Neural cell (in vitro differentiated cells): ENCODE measurements around the gene RNGTT. TPM values are rescaled to one million over a fixed set of nuclear protein-coding genes. Genes with fewer than 3 reads are reported as not detected.

ENCODE experiments used
- H2AFZ ChIP-seq: fragments of 200-600, 300-800 bp; sonication (generic), shearing (Covaris generic); 2 replicates; pipeline ENCODE4 v1.6.0; 2014; ENCODE audit warnings: low read depth, mild to moderate bottlenecking, antibody characterized with exemption, low read length, moderate library complexity
- H3F3A ChIP-seq: fragments of 200-600 bp; shearing (Covaris generic); 2 replicates; pipeline ENCODE4 v1.6.1; 2016; ENCODE audit warnings: mild to moderate bottlenecking, moderate library complexity, mixed read lengths, antibody characterized with exemption, low read length; ENCODE audit not compliant: insufficient read depth, poor library complexity, severe bottlenecking
- H3K27ac ChIP-seq: fragments of 200-600, 300-800 bp; sonication (generic), shearing (Covaris generic); 2 replicates; pipeline ENCODE4 v1.5.1; 2014; ENCODE audit warnings: mild to moderate bottlenecking, low read length, moderate library complexity
- H3K27me3 ChIP-seq: fragments of 300-800, 200-600 bp; sonication (generic), shearing (Covaris generic); 2 replicates; pipeline ENCODE4 v1.6.0; 2014; ENCODE audit warnings: mild to moderate bottlenecking, low read depth, low read length, moderate library complexity; ENCODE audit not compliant: insufficient read depth
- H3K36me3 ChIP-seq: fragments of 300-800, 200-600 bp; sonication (generic), shearing (Covaris generic); 2 replicates; pipeline ENCODE4 v1.5.1; 2014; ENCODE audit warnings: mild to moderate bottlenecking, antibody characterized with exemption, low read length, moderate library complexity; ENCODE audit not compliant: insufficient read depth
- H3K4me2 ChIP-seq: fragments of 300-800, 200-600 bp; sonication (generic), shearing (Covaris generic); 2 replicates; pipeline ENCODE4 v1.6.0; 2014; ENCODE audit warnings: mild to moderate bottlenecking, low read length
- H3K4me3 ChIP-seq: fragments of 300-800, 200-600 bp; sonication (generic), shearing (Covaris generic); 2 replicates; pipeline ENCODE4 v1.5.1; 2014; ENCODE audit warnings: mild to moderate bottlenecking, low read length, moderate library complexity
- H3K79me2 ChIP-seq: fragments of 200-600 bp; shearing (Covaris generic); replicated peaks from 2 replicates; pipeline ENCODE4 v1.6.0; 2014; ENCODE audit warnings: mild to moderate bottlenecking, low read length, moderate library complexity; ENCODE audit not compliant: insufficient read depth
- H3K9ac ChIP-seq: fragments of 300-800, 200-600 bp; sonication (generic), shearing (Covaris generic); 2 replicates; pipeline ENCODE4 v1.6.1; 2016; ENCODE audit warnings: mild to moderate bottlenecking, low read length, mixed read lengths
- H3K9me2 ChIP-seq: fragments of 200-600 bp; shearing (Covaris generic); 2 replicates; pipeline ENCODE4 v1.6.1; 2016; ENCODE audit warnings: mild to moderate bottlenecking, low read length, mixed read lengths; ENCODE audit not compliant: insufficient read depth
- H3K9me3 ChIP-seq: fragments of 200-600, 300-800 bp; sonication (generic), shearing (Covaris generic); 2 replicates; pipeline ENCODE4 v1.6.1; 2016; ENCODE audit warnings: mild to moderate bottlenecking, mixed run types, low read length, moderate library complexity, mixed read lengths
- H4K20me1 ChIP-seq: fragments of 200-600 bp; shearing (Covaris generic); 2 replicates; pipeline ENCODE4 v1.6.1; 2016; ENCODE audit warnings: mild to moderate bottlenecking, mixed run types; ENCODE audit not compliant: insufficient read depth
- EP300 ChIP-seq: fragments of 450-650 bp; conservative IDR thresholded peaks from 2 replicates; pipeline ENCODE4 v1.6.1; 2014; ENCODE audit warnings: antibody characterized with exemption, mild to moderate bottlenecking, moderate library complexity; ENCODE audit not compliant: poor library complexity, severe bottlenecking
- EZH2 ChIP-seq: fragments of 200-600, 300-800 bp; shearing (Covaris generic), sonication (generic); IDR thresholded peaks from 2 replicates; pipeline ENCODE4 v1.6.1; 2014; ENCODE audit warnings: antibody characterized with exemption, low read length, borderline replicate concordance, mild to moderate bottlenecking; ENCODE audit not compliant: insufficient read depth, poor library complexity, severe bottlenecking
- MXI1 ChIP-seq: fragments of 450-650 bp; conservative IDR thresholded peaks from 2 replicates; pipeline ENCODE4 v1.6.1; 2014; ENCODE audit warnings: antibody characterized with exemption, mild to moderate bottlenecking; ENCODE audit not compliant: poor library complexity, severe bottlenecking
- POLR2AphosphoS5 ChIP-seq: IDR thresholded peaks from 2 replicates; pipeline ENCODE4 v1.6.1; 2012
- RAD21 ChIP-seq: fragments of 450-650 bp; conservative IDR thresholded peaks from 2 replicates; pipeline ENCODE4 v1.6.1; 2014; ENCODE audit warnings: antibody characterized with exemption, mild to moderate bottlenecking, moderate library complexity
- REST ChIP-seq: IDR thresholded peaks from 2 replicates; pipeline ENCODE4 v1.6.1; 2012; ENCODE audit warnings: borderline replicate concordance
- SMC3 ChIP-seq: fragments of 450-650 bp; conservative IDR thresholded peaks from 2 replicates; pipeline ENCODE4 v1.6.1; 2014; ENCODE audit warnings: antibody characterized with exemption, mild to moderate bottlenecking, moderate library complexity; ENCODE audit not compliant: poor library complexity
- TAF1 ChIP-seq: IDR thresholded peaks from 2 replicates; pipeline ENCODE4 v1.6.1; 2012; ENCODE audit warnings: low read depth
- polyA plus RNA-seq: library from polyadenylated mRNA; depleted of rRNA; stranded (reverse); fragments of >200 nt; gene quantifications from 2 replicates; pipeline ENCODE4 v1.2.3, GENCODE V29; 2014
- TF ChIP-seq, protein P1 (sequence below): fragments of 450-650 bp; IDR thresholded peaks from 2 replicates; pipeline ENCODE4 v1.5.1; 2014; ENCODE audit warnings: antibody characterized with exemption, mild to moderate bottlenecking, moderate library complexity; ENCODE audit not compliant: poor library complexity, severe bottlenecking

Gene RNGTT
- polyA plus RNA-seq, 1 donor from 2014 or later, result 28.3 TPM

DNA sequence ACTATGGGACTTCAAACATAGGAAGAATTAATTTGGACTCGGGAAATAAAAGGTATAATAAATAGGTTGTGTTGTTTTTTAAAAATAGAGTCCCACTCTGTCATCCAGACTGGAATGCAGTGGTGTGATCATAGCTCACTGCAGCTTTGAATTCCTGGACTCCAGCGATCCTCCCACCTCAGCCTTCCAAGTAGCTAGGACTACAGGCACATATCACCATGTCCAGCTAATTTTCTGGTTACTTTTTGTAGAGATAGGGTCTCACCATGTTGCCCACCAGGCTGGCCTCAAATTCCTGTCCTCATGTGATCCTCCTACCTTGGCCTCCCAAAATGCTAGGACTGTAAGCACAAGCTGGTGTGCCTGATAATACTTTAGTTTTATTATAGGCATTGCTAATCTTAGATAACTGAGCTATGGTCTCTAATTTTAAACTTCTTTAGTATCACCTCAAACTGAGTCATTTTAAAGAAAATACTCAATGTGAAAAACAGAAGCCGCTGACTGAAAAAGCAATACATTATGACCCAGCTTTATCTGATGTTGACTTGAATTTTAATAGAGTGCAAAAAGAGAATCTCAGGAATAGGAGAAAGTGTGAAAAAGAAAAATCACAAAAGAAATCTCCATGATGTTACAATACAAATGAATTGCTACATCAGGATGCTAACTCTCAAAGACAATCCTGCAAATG lies 251.0 kb downstream of the RNGTT start:
- Histone ChIP-seq H3K4me2 (no peak overlapping the region), H3F3A (no peaks in the 10 kb centered on the region), H4K20me1 (no peaks in the 10 kb centered on the region), H3K9me2 (no peaks in the 10 kb centered on the region), H3K27ac (no peak overlapping the region), H3K27me3 (no peaks in the 10 kb centered on the region), H3K36me3 (no peaks in the 10 kb centered on the region), H3K9me3 (no peaks in the 10 kb centered on the region), H3K9ac (no peak overlapping the region), H2AFZ (no peak overlapping the region), H3K4me3 (no peak overlapping the region), H3K79me2 (no peaks in the 10 kb centered on the region)
- TF ChIP-seq MXI1 (no peak), RAD21 (no peak), EZH2 (no peak), REST (no peak), SMC3 (no peak), POLR2AphosphoS5 (no peak), TAF1 (no peak), EP300 (no peak)
- TF ChIP-seq, protein P1, sequence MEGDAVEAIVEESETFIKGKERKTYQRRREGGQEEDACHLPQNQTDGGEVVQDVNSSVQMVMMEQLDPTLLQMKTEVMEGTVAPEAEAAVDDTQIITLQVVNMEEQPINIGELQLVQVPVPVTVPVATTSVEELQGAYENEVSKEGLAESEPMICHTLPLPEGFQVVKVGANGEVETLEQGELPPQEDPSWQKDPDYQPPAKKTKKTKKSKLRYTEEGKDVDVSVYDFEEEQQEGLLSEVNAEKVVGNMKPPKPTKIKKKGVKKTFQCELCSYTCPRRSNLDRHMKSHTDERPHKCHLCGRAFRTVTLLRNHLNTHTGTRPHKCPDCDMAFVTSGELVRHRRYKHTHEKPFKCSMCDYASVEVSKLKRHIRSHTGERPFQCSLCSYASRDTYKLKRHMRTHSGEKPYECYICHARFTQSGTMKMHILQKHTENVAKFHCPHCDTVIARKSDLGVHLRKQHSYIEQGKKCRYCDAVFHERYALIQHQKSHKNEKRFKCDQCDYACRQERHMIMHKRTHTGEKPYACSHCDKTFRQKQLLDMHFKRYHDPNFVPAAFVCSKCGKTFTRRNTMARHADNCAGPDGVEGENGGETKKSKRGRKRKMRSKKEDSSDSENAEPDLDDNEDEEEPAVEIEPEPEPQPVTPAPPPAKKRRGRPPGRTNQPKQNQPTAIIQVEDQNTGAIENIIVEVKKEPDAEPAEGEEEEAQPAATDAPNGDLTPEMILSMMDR, result no peak

GRCh38 chr6:88709819-88710246 lies 253.6 kb downstream of the RNGTT start:
- Histone ChIP-seq H3K27ac (no peak overlapping the region), H3K9me3 (no peaks in the 10 kb centered on the region), H3K9me2 (no peaks in the 10 kb centered on the region), H3K4me2 (no peak overlapping the region), H3K4me3 (no peak overlapping the region), H3F3A (no peaks in the 10 kb centered on the region), H3K9ac (no peak overlapping the region), H3K36me3 (no peaks in the 10 kb centered on the region), H3K79me2 (no peaks in the 10 kb centered on the region), H3K27me3 (no peaks in the 10 kb centered on the region), H4K20me1 (no peaks in the 10 kb centered on the region), H2AFZ (no peak overlapping the region)
- TF ChIP-seq RAD21 (no peak), POLR2AphosphoS5 (no peak), EP300 (no peak), EZH2 (no peak), REST (no peak), TAF1 (no peak), SMC3 (no peak), MXI1 (no peak)
- TF ChIP-seq, protein P1, result no peak
